IPS-18c (cell line): Measurements from ENCODE around the gene UROC1.

Experiments
- H3K4me3 ChIP-seq: 2 replicates; pipeline ENCODE4 v1.7.0; 2013; ENCODE audit warnings: low read depth, mild to moderate bottlenecking, low read length, moderate library complexity; ENCODE audit not compliant: insufficient read depth
- H3K9me3 ChIP-seq: one replicate; pipeline ENCODE4 v1.6.1; 2013; ENCODE audit warnings: mild to moderate bottlenecking, low read length, moderate library complexity; ENCODE audit not compliant: control insufficient read depth, insufficient read depth

The UROC1 gene

DNA sequence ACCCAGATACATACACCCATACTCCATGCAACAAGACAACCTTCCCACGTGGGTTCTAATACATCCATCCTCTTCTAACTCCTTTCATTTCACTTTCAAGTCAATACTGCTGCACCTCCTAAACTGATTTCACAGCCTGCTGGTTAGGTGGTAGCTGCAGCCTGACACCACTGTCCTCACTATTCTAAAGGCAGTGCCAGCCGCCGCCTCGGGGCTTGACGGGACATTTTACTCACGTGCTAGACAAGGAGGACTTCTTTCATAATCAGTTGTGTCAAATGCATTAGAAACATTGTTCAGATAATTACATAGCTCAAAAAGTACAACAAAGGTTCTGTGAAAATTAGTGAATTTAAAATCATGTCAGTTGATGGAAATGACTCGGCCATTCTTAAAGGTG lies 6.3 kb downstream of the UROC1 start:
- H3K4me3 ChIP-seq, result no peak overlapping the region

DNA sequence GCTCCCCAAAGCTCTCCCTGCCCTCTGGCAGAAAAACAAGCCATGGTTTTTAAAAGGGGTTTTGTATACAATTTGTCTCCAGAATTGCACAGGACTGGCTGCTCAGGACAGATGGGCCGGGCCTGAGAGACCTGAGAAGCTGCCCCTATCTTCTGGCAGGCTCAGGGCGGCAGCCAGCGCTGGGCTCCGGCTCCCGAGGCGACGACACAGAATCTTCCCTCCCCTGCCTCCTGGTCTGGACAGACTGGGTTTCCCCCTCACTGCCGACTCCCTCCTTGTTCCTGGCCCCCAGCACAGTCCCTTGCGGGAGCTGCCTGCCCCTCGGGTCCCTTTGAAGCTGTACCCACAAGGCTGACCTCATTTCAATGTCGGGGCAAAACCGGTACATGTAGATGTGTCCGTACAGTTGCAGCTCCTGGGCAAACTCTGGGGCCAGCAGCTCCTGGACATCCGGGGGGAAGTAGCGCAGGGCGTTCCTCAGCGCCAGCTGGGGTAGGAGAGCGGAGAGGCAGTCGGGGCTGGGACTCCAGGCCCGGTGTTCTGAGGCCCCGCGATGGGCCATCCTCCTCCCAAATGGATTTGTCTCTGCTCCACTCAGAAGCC lies 7.2 kb downstream of the UROC1 start:
- Histone ChIP-seq H3K9me3 (no peaks in the 10 kb centered on the region), H3K4me3 (no peak overlapping the region)

More for the DNA sequence above, 6.3 kb downstream of the UROC1 start:
- H3K9me3 ChIP-seq, result no peaks in the 10 kb centered on the region

DNA sequence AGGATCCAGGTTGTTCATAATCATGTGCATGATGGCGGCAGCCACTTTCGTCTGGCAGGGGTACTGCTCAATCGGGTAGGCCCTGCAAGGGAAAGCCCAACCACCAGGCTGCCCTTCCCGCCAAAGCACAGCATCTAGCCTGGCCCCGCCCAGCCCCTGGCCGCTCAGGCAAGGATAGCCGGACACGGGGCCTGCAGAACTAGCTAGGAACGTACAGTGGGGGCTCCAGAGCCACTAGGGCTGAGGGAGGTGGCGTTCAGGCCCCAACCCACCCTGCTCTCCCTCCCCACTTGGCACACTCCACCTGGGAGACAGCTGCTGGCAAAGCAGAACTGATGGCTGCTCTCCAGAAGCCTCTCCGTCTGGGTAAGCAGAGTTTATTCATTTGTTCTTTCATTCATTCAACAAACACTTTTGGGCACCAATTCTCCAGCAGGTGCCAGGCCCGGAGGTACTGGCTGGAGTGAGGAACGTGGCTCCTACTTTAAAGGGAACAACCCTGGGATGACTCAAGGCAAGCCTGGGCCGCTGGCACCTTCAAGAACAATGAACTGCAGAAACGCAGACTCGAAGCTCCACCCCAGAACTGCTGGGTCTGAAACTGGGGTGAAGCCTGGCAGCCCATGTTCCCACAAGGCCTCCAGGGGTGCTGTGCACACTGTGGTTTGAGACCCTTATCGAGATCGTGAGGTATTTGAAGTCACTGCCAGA lies 7.8 kb downstream of the UROC1 start:
- no peak overlapping the region for H3K4me3 ChIP-seq
- no peaks in the 10 kb centered on the region for H3K9me3 ChIP-seq

DNA sequence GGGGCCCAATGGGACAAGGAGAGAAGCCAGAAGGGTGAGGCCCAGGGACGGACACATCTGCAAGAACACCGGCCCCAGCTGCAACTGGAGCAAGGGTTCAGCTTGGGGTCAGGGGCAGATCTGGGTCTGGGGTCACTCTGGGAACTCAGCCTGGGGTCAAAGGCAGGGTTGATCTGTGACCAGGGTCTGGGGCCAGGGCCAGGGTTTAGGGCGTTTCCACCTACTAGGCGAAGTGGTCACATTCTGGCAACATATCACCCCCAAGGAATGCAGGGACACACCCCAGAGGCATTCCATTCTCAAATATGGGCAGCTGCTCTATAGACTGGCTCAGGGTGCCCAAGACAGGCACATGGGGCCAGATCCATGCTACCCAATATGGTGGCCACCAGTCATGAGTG lies 9.0 kb downstream of the UROC1 start:
- Histone ChIP-seq H3K4me3 (no peak overlapping the region), H3K9me3 (no peaks in the 10 kb centered on the region)

DNA sequence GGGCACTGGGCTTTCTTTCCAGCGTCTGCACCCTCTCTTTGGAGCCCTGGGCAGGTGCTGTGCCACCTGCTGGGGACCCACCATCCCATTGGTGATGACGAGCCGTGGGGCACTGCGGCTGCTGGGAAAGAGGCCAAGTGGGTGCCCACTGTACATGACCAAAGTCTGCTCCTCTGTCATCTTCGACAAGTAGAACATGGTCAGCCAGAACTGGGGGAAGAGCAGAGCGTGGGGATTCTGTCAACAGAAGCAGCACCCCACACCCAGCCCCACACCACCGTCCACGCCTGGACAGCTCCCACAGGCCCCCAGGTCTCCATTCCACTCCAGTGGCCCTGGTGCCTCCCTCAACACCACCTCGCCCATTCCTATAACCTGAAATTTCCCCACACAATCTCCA lies 9.7 kb downstream of the UROC1 start:
- H3K4me3 ChIP-seq, result no peak overlapping the region

DNA sequence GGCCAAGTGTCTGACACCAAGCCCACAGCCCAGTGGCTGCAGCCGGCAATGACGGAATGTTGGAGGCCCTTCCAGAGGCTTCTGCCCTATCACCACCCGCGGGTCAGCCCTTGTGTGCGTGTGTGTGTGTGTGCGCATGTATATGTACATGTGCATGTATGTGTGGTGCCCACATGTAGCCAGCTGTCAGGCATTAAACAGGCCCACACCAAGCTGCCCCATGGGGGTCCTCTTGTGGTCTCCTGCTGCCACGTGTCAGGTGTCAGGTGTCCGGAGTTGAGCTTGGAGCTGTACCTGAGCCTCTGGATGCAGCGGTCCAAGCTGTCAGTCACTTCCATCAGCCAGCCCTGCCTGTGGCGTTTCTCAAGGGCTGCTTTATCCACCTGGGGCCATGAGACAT lies 13.9 kb downstream of the UROC1 start:
- Histone ChIP-seq H3K9me3 (no peaks in the 10 kb centered on the region), H3K4me3 (no peak overlapping the region)

More for the DNA sequence above, 9.7 kb downstream of the UROC1 start:
- H3K9me3 ChIP-seq, result no peaks in the 10 kb centered on the region

DNA sequence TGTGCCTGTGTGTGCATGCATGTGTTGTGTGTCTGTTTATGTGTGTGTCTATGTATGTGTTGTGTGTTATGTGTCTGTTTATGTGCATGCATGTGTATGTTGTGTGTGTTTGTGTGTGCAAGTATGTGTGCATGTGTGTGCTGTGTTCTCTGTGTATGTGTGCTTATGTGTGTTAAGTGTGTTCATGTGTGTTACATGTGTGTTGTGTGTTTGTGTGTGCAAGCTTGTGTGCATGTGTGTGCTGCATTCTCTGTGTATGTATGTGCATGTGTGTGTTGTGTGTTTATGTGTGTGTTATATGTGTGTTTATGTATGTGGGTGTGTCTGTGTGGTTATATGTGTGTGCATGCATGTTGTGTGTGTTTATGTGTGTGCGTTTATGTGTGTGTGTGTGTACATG lies 14.9 kb downstream of the UROC1 start:
- H3K9me3 ChIP-seq, result no peaks in the 10 kb centered on the region
- H3K4me3 ChIP-seq, result no peak overlapping the region

DNA sequence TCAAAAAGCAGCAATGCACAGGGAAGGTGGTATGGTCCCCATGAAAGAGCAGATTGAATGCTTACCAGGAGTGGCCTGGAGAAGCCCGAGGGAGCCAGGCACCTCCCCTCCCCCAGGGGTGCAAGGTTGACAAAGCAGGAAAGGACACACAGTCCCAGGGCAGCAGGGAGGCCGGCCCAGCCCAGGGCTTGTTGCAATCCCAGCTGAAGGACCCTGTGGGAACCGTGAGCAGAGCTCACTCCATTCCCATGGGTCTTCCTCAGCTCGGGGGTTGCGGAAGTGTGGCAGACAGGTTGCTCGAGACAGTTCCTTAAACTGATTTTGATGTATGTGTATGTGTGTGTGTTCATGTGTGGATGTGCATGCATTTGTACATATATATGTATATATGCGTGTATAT lies 15.8 kb downstream of the UROC1 start:
- H3K9me3 ChIP-seq, result no peaks in the 10 kb centered on the region
- H3K4me3 ChIP-seq, result no peak overlapping the region

DNA sequence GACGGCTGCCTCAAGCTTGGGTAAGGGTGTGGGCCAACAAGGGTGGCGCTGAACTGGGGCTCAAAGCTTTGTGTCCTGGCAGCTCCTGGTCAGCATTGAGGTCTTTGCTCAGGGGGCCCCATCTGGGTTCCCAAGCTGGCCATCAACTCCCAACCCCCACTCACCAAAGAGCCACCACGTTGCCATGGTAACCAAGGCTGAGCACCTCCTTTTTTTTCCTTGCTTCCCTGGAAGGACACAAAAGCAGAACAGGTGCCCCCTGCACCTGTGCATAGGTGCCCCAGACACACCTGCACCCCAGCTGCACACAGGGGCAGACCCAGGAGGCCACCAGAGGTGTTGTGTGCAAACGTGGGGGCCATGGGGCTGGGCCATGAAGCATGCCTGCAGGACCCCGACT lies 16.5 kb downstream of the UROC1 start:
- H3K4me3 ChIP-seq, result no peak overlapping the region
- H3K9me3 ChIP-seq, result no peaks in the 10 kb centered on the region

DNA sequence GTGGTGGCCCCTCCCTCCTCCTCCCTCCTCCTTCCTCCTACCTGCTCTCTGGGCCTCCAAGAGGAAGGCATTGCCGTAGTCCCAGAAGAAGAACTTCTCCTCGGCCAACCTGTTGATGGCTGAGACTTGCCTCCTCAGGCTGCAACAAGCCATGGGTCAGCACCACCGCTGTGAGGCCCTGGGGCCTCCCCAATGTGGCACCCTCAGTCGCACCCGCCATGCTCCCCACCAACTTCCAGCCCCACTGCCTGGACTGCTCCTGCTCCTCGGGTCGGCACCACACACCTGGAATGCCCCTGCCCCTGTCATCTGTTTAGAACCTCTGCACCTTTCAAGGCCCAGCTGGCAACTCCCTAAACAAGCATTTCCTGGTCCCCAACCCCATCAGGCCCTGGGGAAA lies 17.6 kb downstream of the UROC1 start:
- no peaks in the 10 kb centered on the region for H3K9me3 ChIP-seq
- no peak overlapping the region for H3K4me3 ChIP-seq

DNA sequence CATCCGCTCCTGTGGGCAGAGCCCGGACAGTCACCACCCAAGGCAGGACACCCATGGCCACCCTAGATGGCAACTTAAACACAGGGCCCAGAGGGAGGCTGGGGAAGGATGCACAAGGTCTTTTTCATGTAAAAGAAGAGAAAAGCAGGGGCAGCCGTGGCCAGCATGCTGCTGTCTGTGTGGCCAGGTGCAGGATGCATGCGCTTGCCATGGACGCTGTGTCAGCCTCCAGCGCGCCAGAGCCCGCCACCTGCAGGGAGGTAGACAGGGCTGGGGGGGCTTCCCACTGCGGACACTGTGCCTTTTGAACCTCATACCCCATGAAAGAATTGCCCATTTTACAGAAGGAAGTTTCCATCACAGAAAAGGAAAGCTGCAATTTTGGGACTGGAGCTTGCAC lies 18.2 kb downstream of the UROC1 start:
- H3K4me3 ChIP-seq, result no peak overlapping the region

DNA sequence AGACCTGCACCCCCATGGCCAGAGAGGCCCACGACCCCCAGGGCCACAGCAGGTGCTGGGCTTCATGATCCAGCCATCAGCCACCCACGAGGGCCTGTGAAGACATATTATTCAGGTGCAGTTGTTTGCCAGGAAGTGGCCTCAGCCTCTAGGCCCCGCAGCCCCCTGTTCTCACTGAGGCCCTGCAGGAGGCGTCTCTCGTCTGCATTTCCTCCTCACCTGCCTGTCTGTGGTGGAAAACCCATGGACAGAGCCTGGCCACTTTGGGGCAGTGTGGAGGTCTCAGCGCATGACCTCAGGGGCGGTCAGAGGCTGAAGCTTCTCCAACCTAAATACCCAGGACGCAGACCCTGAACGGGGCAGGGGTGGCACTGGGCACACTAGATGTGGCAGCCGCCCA lies 18.6 kb downstream of the UROC1 start:
- Histone ChIP-seq H3K4me3 (no peak overlapping the region), H3K9me3 (no peaks in the 10 kb centered on the region)

More for the DNA sequence above, 18.2 kb downstream of the UROC1 start:
- no peaks in the 10 kb centered on the region for H3K9me3 ChIP-seq

DNA sequence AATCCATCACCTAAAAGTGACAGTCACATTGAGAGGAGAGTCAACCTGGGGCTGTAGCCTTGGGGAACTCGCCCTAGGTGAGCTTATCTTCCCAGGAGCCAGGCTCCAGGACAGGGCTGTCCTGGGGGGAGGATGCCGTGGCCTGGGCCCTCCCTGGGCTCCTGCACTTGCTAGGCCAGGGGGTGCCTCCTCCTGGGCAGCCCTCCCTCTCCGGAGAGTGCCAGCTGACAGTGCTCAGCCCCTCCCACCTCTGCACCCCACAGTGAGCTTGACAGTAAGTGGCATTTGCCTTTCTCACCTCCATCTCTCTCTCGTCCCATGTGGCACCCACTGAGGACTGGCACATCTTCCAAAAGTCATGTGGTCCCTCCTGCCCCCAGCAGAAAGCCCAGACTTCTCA lies 19.1 kb downstream of the UROC1 start:
- H3K4me3 ChIP-seq, result no peak overlapping the region
- no peaks in the 10 kb centered on the region for H3K9me3 ChIP-seq

DNA sequence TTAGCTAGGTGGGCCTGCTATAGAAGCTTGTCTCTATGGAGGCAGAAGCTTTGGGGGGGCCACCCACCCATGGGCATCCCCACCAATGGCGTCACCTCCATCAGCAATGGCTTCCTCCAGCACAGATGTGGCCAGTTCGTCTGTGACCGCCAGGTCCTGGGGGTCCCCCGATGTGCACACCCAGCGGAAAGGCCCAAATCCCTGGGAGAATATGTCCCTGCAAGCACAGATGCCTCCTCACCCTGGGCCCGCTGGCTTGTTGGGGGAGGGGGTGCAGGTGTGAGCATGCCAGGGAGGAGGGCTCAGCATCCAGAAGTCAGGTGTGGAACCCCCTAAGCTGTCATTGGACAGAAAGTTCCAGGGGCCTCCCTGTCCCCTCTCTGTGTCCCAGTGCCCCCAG lies 19.6 kb downstream of the UROC1 start:
- H3K9me3 ChIP-seq, result no peaks in the 10 kb centered on the region
- H3K4me3 ChIP-seq, result no peak overlapping the region

DNA sequence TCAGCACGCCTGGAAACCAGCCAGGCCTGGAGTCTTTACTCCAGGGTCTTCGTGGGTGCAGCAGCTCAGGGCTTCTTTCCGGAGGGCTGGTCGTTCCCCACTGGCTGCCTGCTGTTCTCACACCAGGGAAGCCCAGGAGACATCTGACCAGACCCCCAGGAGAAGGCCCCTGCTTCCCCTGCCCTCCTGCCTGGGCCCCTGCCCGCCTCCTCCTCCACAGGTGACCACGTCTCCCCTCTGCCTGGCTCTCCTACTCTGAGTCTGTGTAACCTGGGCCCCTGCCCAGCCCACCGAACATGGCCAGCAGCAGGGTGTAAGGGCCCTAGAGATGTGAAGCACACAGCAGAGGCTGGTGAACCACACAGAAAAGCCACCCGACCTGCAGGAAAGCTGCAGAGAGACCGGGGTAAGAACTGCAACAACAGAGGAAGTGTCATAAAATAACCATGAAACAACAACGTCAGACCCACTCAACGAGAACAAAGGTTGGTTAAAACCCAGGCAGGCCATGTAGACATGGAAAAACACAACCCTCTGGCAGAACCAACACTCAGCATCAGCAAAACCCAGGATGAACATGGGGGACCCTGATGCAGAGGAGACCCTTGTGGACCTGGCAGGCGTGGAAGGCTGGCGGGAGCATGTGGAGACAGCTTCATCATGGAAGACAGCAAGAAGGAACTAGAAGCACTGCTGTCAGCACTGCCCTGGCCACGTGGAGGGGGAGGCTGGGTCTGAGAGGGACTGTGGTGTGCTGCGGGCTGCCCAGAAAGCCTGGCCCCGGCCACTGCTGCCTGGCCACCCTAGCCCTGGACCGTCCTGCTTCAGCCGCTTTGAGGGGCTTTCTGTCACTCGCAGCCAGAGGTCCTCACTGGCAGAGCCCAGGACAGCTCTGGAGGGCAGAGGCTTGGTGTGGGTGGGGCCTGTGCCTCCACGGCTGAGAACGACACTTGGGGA lies 20.4 kb downstream of the UROC1 start:
- H3K9me3 ChIP-seq, result no peaks in the 10 kb centered on the region
- H3K4me3 ChIP-seq, result no peak overlapping the region

DNA sequence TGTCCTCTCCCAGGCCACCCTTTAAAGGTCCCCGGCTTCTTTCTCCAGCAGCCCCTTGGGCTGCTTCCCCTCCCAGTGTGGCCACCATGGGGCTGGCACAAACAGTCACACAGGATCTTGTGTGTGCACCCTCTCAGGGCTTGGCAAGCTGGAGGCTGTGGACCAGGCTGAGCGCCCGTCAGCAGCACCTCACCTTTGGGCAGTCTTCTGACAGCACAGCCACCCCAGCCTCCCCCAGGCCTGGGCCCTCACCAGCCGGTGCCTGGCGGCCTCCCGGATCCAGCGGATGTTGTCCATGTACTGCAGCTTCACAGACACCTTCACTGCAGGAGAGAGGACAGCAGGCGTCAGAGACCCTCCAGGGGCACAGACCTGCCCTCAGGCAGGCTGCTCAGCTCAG lies 21.8 kb downstream of the UROC1 start:
- Histone ChIP-seq H3K9me3 (no peaks in the 10 kb centered on the region), H3K4me3 (no peak overlapping the region)

DNA sequence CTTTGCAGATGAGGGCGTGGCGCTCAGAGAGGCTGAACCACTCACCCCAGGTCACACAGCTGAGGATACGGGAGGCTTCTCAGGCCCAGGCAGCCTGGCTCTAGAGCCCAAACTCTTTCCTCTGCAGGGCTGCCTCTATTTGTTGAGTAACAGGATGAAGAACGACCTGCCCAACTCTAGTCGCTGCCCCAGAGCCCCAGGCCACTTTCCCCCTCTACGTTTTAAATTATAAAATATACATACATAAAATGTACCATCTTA lies 22.7 kb downstream of the UROC1 start:
- Histone ChIP-seq H3K4me3 (no peak overlapping the region), H3K9me3 (no peaks in the 10 kb centered on the region)
